Activated naive CD4-positive, alpha-beta T cell treated with anti-CD3 and anti-CD28 coated beads, Interleukin-2, amount 50 U/mL, for 24 hours (primary cell): ENCODE data around the gene AKAP9.
A peak's percentile ranks its signal among the peaks of the same experiment; 100 is the strongest.
"Not testable (repeated sequence)": the region's sequence is repeated elsewhere in the genome, so short reads cannot be mapped to it uniquely, and the experiment has no call there.

Experiments
- H3K27ac Mint-ChIP-seq: one replicate; pipeline ENCODE4 v1.8.0; 2021; ENCODE audit warnings: mild to moderate bottlenecking, mixed read lengths
- H3K27me3 Mint-ChIP-seq: one replicate; pipeline ENCODE4 v1.8.0; 2021; ENCODE audit warnings: mixed read lengths
- H3K36me3 Mint-ChIP-seq: one replicate; pipeline ENCODE4 v1.8.0; 2021; ENCODE audit warnings: mixed read lengths
- H3K4me1 Mint-ChIP-seq: one replicate; pipeline ENCODE4 v1.8.0; 2021; ENCODE audit warnings: mixed read lengths
- H3K4me3 Mint-ChIP-seq: one replicate; pipeline ENCODE4 v1.8.0; 2021; ENCODE audit warnings: mild to moderate bottlenecking, mixed read lengths
- H3K9me3 Mint-ChIP-seq: one replicate; pipeline ENCODE4 v1.8.0; 2021; ENCODE audit warnings: mixed read lengths

The AKAP9 gene

DNA sequence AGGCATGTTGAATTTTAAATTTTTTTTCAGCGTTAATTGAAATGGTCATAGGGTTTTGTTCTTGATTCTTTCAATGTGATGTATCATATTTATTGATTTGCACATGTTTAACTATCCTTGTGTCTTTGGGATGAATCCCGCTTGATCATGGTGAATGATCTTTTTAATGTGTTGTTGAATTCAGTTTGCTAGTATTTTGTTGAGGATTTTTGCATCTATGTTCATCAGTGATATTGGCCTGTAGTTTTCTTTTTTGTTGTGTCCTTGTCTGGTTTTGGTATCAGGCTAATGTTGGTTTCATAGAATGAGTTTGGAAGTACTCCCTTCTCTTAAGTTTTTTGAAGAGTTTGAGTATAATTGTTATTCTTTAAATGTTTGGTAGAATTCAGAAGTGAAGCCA is 26.9 kb downstream of the AKAP9 start:
- H3K27ac Mint-ChIP-seq, H3K36me3 Mint-ChIP-seq, H3K9me3 Mint-ChIP-seq, H3K27me3 Mint-ChIP-seq, H3K4me3 Mint-ChIP-seq: not testable (repeated sequence)
- H3K4me1 Mint-ChIP-seq: peaks cover 63% of the 10 kb centered on the region

DNA sequence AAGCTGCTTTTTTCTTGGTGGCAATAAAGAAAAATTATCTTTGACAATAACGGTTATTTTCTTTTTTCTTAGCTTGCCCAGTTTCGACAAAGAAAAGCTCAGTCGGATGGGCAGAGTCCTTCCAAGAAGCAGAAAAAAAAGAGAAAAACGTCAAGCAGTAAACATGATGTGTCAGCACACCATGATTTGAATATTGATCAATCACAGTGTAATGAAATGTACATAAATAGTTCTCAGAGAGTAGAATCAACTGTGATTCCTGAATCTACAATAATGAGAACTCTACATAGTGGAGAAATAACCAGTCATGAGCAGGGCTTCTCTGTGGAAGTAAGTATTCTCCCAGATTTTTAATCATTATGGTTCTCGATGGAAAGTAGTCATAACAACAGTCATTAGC is 33.0 kb downstream of the AKAP9 start:
- Mint-ChIP-seq H3K27me3 (no peaks in the 10 kb centered on the region), H3K4me3 (no peak overlapping the region), H3K4me1 (peaks cover 27% of the 10 kb centered on the region), H3K36me3 (peaks cover 16% of the 10 kb centered on the region), H3K27ac (no peak overlapping the region), H3K9me3 (no peaks in the 10 kb centered on the region)

DNA sequence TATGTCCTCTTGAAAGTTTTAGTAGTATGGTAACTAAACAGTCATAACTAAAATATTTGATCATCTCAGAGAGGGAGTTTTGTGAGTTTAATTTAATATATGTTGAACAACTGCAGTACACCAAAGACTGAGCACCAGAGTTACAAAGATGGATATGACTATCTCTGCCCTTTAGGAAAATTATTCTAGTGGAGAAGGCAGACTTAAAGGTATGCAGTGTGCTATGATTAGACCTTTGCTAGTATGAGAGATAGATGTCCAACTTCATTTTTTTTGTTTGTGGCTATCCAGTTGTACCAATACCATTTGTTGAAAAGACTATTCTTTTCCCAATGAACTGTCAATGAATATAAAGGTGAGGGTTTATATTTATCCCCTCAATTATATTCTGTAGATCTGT is 33.4 kb downstream of the AKAP9 start:
- no peaks in the 10 kb centered on the region for H3K27me3 Mint-ChIP-seq
- no peaks in the 10 kb centered on the region for H3K9me3 Mint-ChIP-seq
- no peak overlapping the region for H3K27ac Mint-ChIP-seq
- peaks cover 18% of the 10 kb centered on the region for H3K36me3 Mint-ChIP-seq
- H3K4me3 Mint-ChIP-seq: no peak overlapping the region
- H3K4me1 Mint-ChIP-seq: peaks cover 25% of the 10 kb centered on the region

DNA sequence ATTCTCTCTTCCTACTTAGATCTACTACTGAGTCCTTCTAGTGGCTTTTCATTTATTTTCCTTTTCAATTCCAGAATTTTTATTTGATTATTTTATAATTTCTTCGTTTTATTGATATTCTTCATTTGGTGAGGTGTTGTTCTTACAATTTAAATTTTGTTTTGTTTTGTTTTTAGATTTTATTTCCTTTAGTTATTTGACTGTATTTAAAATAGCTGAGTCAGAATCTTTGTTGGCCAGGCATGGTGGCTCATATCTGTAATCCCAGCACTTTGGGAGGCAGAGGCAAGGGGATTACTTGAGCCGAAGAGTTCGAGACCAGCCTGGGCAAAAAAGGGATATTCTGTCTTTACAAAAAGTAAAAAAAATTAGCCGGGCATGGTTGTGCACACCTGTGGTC is 36.1 kb downstream of the AKAP9 start:
- no peak overlapping the region for H3K27ac Mint-ChIP-seq
- H3K36me3 Mint-ChIP-seq: peaks cover 23% of the 10 kb centered on the region
- H3K27me3 Mint-ChIP-seq: no peaks in the 10 kb centered on the region
- H3K4me1 Mint-ChIP-seq: peaks cover 3% of the 10 kb centered on the region
- no peak overlapping the region for H3K4me3 Mint-ChIP-seq
- no peaks in the 10 kb centered on the region for H3K9me3 Mint-ChIP-seq

DNA sequence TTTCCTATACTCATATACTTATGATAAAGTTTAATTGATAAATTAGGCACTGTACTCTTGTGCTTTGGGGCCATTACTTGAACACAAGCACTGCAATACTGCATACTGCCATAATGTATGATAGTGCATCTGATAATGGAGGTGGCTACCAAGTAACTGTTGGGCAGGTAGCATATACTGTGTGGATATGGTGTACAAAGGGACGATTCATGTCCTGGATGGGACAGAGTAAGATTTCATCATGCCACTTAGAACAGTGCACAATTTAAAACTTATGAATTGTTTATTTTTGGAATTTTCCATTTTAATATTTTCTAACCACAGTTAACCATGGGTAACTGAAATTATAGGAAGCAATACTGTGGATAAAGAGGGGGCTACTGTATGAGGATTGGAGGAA is 38.9 kb downstream of the AKAP9 start:
- H3K27ac Mint-ChIP-seq: no peak overlapping the region
- no peak overlapping the region for H3K4me3 Mint-ChIP-seq
- H3K36me3 Mint-ChIP-seq: peaks cover 31% of the 10 kb centered on the region
- H3K27me3 Mint-ChIP-seq: no peaks in the 10 kb centered on the region
- peaks cover 15% of the 10 kb centered on the region for H3K4me1 Mint-ChIP-seq
- H3K9me3 Mint-ChIP-seq: no peaks in the 10 kb centered on the region

DNA sequence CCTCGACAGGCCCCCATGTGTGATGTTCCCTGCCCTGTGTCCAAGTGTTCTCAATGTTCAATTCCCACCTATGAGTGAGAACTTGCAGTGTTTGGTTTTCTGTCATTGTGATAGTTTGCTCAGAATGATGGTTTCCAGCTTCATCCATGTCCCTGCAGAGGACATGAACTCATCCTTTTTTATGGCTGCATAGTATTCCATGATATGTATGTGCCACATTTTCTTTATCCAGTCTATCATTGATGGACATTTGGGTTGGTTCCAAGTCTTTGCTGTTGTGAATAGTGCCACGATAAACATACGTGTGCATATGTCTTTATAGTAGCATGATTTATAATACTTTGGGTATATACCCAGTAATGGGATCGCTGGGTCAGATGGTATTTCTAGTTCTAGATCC is 41.7 kb downstream of the AKAP9 start:
- not testable (repeated sequence) for H3K27me3 Mint-ChIP-seq, H3K27ac Mint-ChIP-seq, H3K4me3 Mint-ChIP-seq, H3K9me3 Mint-ChIP-seq
- peaks cover 29% of the 10 kb centered on the region for H3K36me3 Mint-ChIP-seq
- H3K4me1 Mint-ChIP-seq: peaks cover 21% of the 10 kb centered on the region

DNA sequence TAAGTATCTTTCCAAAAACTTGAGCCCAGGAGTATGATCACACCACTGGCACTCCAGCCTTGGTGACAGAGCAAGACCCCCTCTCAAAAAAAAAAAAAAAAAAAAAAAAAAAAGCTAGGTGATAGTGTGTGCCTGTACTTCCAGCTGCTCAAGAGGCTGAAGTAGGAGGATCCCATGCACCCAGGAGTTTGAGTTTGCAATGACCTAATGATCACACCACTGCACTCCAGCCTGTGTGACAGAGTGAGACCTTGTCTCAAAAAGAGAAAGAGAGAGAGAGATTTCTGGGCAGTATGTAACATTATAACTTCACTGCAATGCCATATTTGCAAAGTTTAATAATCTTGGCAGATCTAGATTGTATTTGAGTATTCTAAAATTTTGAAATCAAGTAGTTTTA is 47.6 kb downstream of the AKAP9 start:
- no peak overlapping the region for H3K27ac Mint-ChIP-seq
- H3K27me3 Mint-ChIP-seq: no peaks in the 10 kb centered on the region
- H3K4me3 Mint-ChIP-seq: no peak overlapping the region
- peaks cover 28% of the 10 kb centered on the region for H3K4me1 Mint-ChIP-seq
- no peaks in the 10 kb centered on the region for H3K9me3 Mint-ChIP-seq
- H3K36me3 Mint-ChIP-seq: peaks cover 12% of the 10 kb centered on the region

DNA sequence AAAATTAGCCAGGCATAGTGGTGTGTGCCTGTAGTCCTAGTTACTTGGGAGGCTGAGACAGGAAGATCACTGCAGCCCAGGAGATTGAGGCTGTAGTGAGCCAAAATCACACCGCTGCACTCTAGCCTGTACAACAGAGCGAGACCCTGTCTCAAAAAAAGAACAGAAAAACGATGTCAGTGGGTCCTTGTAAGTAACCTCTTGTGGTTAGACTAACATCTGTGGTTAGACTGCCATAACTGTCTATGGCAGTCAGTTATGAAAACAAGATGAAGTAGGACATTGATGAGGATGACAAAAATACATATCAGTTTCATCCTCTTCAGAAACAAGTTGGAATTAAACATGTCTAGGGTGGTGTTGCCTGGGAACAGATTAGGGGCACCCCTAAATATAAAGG is 53.3 kb downstream of the AKAP9 start:
- Mint-ChIP-seq H3K4me1 (peaks cover 4% of the 10 kb centered on the region), H3K4me3 (no peak overlapping the region), H3K27ac (no peak overlapping the region), H3K9me3 (no peaks in the 10 kb centered on the region), H3K36me3 (peaks cover 20% of the 10 kb centered on the region), H3K27me3 (no peaks in the 10 kb centered on the region)

DNA sequence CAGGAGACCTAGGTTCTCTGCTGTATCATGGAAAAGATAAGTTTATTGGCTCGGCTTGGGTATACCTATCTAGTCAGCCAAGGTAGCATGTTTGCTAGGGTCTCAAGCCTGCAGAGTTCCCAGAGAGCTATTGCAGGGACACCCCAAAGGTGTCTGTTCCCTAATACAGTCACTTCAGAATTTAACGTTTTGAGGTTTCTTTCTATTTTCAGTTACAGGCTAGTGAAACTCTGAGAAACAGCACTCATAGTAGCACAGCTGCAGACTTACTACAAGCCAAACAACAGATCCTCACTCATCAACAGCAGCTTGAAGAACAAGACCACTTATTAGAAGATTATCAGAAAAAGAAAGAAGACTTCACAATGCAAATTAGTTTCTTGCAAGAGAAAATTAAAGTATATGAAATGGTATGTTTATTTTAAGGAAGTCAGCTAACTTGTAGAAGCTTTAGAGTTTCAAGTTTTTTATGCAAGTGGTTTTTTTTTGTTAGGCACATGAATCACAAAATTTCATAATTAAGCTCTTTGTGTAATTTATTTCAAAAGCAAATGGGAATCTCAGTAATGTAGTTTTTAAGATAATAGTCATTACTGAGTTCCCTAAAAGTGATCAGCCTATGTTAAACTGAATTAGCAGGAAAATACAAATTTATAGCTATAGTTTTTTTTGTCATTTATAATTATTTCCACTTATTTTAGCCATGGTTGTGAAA is 54.9 kb downstream of the AKAP9 start:
- Mint-ChIP-seq H3K4me3 (no peak overlapping the region), H3K4me1 (peaks cover 4% of the 10 kb centered on the region), H3K36me3 (peaks cover 24% of the 10 kb centered on the region), H3K9me3 (no peaks in the 10 kb centered on the region), H3K27ac (no peak overlapping the region), H3K27me3 (no peaks in the 10 kb centered on the region)

DNA sequence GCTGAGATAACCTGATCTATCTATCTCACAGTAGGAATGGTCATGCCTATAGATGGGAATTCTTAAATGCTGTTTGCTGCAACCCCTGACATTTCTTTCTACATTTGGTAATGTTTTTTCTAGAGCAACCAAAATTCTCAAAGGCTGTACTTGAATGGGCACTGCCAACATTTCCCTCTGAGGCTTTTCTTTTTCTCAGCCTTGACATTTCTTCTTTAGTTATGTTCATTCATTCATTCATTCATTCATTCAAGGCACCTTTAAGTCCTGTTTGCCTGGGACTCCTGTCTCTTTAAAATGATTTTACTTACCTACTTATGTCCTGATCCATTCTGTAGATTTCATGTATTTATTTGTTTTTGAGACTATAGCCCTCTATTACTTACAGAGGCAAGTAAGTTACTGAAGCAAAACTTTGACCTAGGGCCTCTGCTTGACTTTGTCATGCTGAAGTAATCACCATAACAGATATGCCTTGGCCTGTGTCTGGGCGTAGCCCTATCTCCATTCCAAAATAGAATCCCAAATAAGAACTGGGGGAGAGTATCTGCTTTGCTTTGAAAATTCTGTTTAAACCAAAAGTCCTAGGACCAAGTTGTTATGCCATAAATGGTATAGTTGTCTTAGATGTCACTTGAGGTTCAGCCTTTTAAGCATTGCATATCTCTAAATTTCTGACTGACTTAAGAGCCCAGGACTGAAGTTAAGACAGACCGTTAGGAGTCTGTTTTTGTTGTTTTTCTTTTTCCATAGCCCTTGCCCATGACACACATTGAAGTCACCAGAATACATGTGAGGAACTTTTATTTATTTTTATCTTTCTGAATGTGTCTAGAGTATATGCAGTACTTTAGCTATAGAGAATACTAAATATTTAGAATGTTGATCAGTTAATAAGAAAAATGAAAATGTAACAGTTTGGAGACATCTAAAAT is 59.2 kb downstream of the AKAP9 start:
- Mint-ChIP-seq H3K4me1 (peaks cover under 1% of the 10 kb centered on the region), H3K4me3 (no peak overlapping the region), H3K9me3 (no peaks in the 10 kb centered on the region), H3K27ac (no peak overlapping the region), H3K36me3 (peaks cover 46% of the 10 kb centered on the region), H3K27me3 (no peaks in the 10 kb centered on the region)

DNA sequence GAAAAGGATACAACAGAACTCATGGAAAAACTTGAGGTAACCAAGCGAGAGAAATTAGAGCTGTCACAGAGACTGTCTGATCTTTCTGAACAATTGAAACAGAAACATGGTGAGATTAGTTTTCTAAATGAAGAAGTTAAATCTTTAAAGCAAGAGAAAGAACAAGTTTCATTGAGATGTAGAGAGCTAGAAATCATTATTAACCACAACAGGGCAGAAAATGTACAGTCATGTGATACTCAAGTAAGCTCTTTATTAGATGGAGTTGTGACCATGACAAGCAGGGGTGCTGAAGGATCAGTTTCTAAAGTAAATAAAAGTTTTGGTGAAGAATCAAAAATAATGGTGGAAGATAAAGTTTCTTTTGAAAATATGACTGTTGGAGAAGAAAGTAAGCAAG is 62.1 kb downstream of the AKAP9 start:
- Mint-ChIP-seq H3K36me3 (peaks cover 41% of the 10 kb centered on the region), H3K27me3 (no peaks in the 10 kb centered on the region), H3K4me1 (peaks cover 3% of the 10 kb centered on the region), H3K4me3 (no peak overlapping the region), H3K27ac (no peak overlapping the region), H3K9me3 (no peaks in the 10 kb centered on the region)

DNA sequence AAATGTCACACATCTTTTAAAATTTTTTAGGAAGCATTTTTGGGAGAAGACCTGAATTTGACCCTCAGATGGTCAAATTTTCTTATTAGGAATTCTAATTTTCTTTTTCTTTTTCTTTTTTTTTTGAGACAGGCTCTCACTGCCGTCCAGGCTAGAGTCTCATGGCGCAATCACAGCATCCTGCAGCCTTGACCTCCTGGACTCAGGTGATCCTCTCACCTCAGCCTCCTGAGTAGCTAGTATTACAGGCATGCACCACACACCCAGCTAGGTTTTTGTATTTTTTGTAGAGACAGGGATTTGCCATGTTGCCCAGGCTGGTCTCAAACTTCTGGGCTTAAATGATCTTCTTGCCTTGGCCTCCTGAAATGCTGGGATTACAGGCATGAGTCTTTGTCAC is 65.4 kb downstream of the AKAP9 start:
- Mint-ChIP-seq H3K36me3 (peaks cover 42% of the 10 kb centered on the region), H3K27ac (no peak overlapping the region)

DNA sequence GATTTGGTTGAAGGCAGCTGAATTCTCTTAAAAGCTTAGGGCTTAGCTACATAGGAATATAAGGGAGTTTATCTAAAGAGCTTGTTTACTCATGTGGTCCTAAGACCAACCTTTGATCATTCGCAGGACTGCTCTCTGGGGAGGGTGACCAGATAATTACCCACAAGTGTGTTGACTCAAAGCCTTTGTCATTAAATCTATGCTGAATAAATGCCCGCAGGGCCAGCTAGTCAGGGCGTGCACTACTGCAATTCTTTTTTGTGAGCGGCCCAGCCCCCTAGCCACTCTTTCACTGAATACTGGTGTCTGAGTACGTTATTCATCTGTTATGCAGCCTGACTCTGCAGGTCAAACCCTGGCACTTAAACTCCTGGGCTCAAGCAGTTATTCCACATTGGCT is 69.6 kb downstream of the AKAP9 start:
- H3K36me3 Mint-ChIP-seq: peaks cover 32% of the 10 kb centered on the region
- H3K4me3 Mint-ChIP-seq: no peak overlapping the region
- no peak overlapping the region for H3K27ac Mint-ChIP-seq

More for the DNA sequence above, 65.4 kb downstream of the AKAP9 start:
- H3K4me1 Mint-ChIP-seq: peaks cover 3% of the 10 kb centered on the region
- no peaks in the 10 kb centered on the region for H3K27me3 Mint-ChIP-seq
- H3K9me3 Mint-ChIP-seq: no peaks in the 10 kb centered on the region
- H3K4me3 Mint-ChIP-seq: no peak overlapping the region

DNA sequence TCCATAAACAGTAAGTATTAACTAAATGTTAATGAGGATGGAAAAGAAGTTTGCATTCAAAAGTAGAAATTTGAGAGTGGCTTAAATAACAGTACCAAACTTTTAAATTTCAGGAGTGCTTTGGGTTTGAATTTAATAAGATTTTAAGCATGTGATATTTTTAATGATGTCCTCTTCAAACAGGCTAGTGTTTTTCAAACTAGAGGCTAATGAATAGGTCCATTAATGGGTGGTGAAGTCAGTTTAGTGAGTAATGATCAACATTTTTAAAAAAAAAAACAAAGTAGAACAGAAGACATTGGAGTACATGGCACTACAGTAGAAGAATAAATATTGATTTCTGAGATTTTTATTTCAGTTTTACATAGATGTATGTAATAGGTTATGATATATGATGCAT is 72.9 kb downstream of the AKAP9 start:
- peak overlapping the region; percentile 26 for H3K27ac Mint-ChIP-seq
- H3K4me3 Mint-ChIP-seq: no peak overlapping the region

More for the DNA sequence above, 69.6 kb downstream of the AKAP9 start:
- no peaks in the 10 kb centered on the region for H3K27me3 Mint-ChIP-seq
- no peaks in the 10 kb centered on the region for H3K9me3 Mint-ChIP-seq
- H3K4me1 Mint-ChIP-seq: no peaks in the 10 kb centered on the region

DNA sequence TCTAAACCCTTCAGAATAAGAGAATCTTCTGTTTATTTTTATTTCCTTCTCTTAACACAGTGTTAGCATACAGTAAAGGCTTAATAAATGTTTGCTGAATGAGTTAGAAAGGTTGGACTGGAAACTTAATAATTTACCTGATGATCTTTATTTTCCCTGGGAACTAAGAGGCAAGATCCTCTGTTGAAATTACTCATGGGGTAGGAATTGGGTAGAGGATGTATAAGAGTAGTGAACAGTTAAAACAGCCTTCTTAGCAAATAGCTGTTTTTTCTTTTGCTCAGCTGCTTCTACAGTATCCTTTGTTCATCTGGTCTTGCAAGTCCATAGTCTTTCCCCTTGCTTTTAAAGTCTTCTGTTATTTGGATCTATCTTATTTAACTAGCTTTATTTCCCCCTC is 80.0 kb downstream of the AKAP9 start:
- no peak overlapping the region for H3K4me3 Mint-ChIP-seq
- no peak overlapping the region for H3K27ac Mint-ChIP-seq
- no peaks in the 10 kb centered on the region for H3K27me3 Mint-ChIP-seq
- H3K4me1 Mint-ChIP-seq: no peaks in the 10 kb centered on the region
- peaks cover 4% of the 10 kb centered on the region for H3K9me3 Mint-ChIP-seq
- H3K36me3 Mint-ChIP-seq: peaks cover 26% of the 10 kb centered on the region

More for the DNA sequence above, 72.9 kb downstream of the AKAP9 start:
- H3K4me1 Mint-ChIP-seq: no peaks in the 10 kb centered on the region
- H3K9me3 Mint-ChIP-seq: no peaks in the 10 kb centered on the region
- no peaks in the 10 kb centered on the region for H3K27me3 Mint-ChIP-seq
- peaks cover 23% of the 10 kb centered on the region for H3K36me3 Mint-ChIP-seq

DNA sequence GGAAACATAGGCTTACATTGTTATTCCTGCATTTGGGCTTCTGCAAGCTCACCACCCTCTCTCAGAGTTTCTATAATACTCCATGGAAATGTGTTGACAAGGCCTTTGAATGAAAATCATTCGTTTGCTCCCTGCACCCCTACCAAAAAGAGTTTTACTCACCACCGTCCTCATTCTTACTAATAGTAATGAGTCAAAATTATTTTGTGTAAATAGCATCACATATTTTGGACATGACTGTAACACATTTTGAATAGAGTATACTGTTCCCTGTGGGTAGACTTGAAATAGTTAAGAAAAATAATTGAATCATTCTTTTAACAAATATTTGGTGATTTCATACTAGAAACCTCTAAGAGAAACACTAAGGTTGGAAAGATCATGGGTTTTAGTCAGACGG is 84.6 kb downstream of the AKAP9 start:
- peaks cover 10% of the 10 kb centered on the region for H3K9me3 Mint-ChIP-seq
- H3K27ac Mint-ChIP-seq: no peak overlapping the region
- H3K36me3 Mint-ChIP-seq: peaks cover 34% of the 10 kb centered on the region
- H3K4me1 Mint-ChIP-seq: no peaks in the 10 kb centered on the region
- no peak overlapping the region for H3K4me3 Mint-ChIP-seq
- H3K27me3 Mint-ChIP-seq: no peaks in the 10 kb centered on the region
